Vagina (tissue), 2 donors: ENCODE data around the gene HDAC10. TPM values are rescaled to one million over a fixed set of nuclear protein-coding genes. Genes with fewer than 3 reads are reported as not detected.

Source experiments
- DNase-seq, 2 donors: peaks; one replicate each; pipeline ENCODE4 v3.0.0-alpha.2; 2017; ENCODE audit errors: extremely low spot score in 2 of 2
- H3K27ac ChIP-seq: fragments of 200-600 bp; sonication (generic); one replicate; pipeline ENCODE4 v1.5.1; 2019
- H3K27me3 ChIP-seq: fragments of 200-600 bp; sonication (generic); one replicate; pipeline ENCODE4 v1.5.1; 2019
- H3K36me3 ChIP-seq, 2 donors: fragments of 200-600 bp; sonication (generic); one replicate each; pipeline ENCODE4 v1.5.1; 2017 to 2019
- H3K4me1 ChIP-seq: fragments of 200-600 bp; sonication (generic); one replicate; pipeline ENCODE4 v1.5.1; 2019
- H3K4me3 ChIP-seq, 2 donors: fragments of 200-600 bp; sonication (generic); 1 replicate in 1 of 2; 2 replicates in 1 of 2; pipeline ENCODE4 v1.5.1; 2016 to 2019
- H3K9me3 ChIP-seq: fragments of 200-600 bp; sonication (generic); one replicate; pipeline ENCODE4 v1.5.1; 2019
- POLR2A ChIP-seq, 2 donors: fragments of 450-650 bp; IDR thresholded peaks; one replicate each; pipeline ENCODE4 v1.6.1; 2017; ENCODE audit warnings: antibody characterized with exemption in 2 of 2, mild to moderate bottlenecking in 2 of 2, moderate library complexity in 2 of 2
- POLR2AphosphoS5 ChIP-seq, 2 donors: sonication (generic); formaldehyde crosslinking; IDR thresholded peaks; one replicate each; pipeline ENCODE4 v1.9.0; 2017; ENCODE audit warnings: antibody characterized with exemption in 2 of 2, mild to moderate bottlenecking in 2 of 2, low read depth in 1 of 2; ENCODE audit not compliant: insufficient read depth in 1 of 2
- intact Hi-C: fragments of 100-400 bp; cut with DNase I; formaldehyde crosslinking; loops from one replicate; pipeline ENCODE4 v1.15.1; 2023
- total RNA-seq: library from RNA; depleted of rRNA; stranded (reverse); fragments of >200 nt; gene quantifications from one replicate; pipeline ENCODE4 v1.2.3, GENCODE V29; 2016
- TF ChIP-seq, protein P1 (sequence below), 3 experiments: fragments of 450-650 bp in 2 of 3; fragments of 200-600 bp in 1 of 3; sonication (generic) in 1 of 3; IDR thresholded peaks; one replicate each; pipeline ENCODE4 v1.5.1; 2017 to 2019; ENCODE audit warnings: antibody characterized with exemption in 3 of 3, mild to moderate bottlenecking in 2 of 3, moderate library complexity in 2 of 3

Gene HDAC10
- total RNA-seq, 1 donor from 2014 or later: 29.2 TPM

DNA sequence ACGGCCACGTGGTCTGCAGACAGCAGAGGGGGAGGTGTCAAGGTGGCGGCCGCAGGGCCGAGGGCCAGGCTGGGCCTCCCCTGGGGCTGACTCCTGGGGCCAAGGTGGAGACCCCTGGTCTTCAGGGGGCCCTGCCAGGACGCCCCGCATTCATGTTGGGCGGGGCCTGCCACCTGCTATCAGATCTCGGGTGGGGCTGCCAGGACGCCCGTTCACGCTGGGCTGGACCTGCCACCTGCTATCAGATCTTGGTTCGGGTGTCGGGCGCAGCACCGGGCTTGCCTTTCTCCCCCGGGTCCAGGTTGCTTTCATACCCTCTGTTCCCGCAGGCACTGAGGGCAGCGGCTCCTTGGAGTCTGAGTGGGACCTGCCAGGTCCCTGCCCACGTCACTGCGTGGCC, 35.2 kb upstream of the HDAC10 start:
- Histone ChIP-seq H3K9me3 (no peaks in the 10 kb centered on the region), H3K4me3 (no peak overlapping the region), H3K27me3 (no peaks in the 10 kb centered on the region), H3K27ac (no peak overlapping the region), H3K36me3 (peaks cover 4 to 82% of the 10 kb centered on the region in 2 donors), H3K4me1 (peaks cover 12% of the 10 kb centered on the region)
- no peak for DNase-seq
- TF ChIP-seq, protein P1, sequence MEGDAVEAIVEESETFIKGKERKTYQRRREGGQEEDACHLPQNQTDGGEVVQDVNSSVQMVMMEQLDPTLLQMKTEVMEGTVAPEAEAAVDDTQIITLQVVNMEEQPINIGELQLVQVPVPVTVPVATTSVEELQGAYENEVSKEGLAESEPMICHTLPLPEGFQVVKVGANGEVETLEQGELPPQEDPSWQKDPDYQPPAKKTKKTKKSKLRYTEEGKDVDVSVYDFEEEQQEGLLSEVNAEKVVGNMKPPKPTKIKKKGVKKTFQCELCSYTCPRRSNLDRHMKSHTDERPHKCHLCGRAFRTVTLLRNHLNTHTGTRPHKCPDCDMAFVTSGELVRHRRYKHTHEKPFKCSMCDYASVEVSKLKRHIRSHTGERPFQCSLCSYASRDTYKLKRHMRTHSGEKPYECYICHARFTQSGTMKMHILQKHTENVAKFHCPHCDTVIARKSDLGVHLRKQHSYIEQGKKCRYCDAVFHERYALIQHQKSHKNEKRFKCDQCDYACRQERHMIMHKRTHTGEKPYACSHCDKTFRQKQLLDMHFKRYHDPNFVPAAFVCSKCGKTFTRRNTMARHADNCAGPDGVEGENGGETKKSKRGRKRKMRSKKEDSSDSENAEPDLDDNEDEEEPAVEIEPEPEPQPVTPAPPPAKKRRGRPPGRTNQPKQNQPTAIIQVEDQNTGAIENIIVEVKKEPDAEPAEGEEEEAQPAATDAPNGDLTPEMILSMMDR (IDR thresholded peaks at IDR 0.05): no peak
- TF ChIP-seq POLR2A (IDR thresholded peaks at IDR 0.05): no peak
- TF ChIP-seq POLR2AphosphoS5 (IDR thresholded peaks at IDR 0.05; ENCODE audit: insufficient read depth in 1 of 2, low read depth in 1 of 2): no peak
- intact Hi-C loops: no loop called here

- TF ChIP-seq, protein P1 (IDR thresholded peaks at IDR 0.05): no peak
- TF ChIP-seq POLR2AphosphoS5 (IDR thresholded peaks at IDR 0.05; ENCODE audit: insufficient read depth in 1 of 2, low read depth in 1 of 2): no peak
- intact Hi-C loops: no loop called here
- H3K4me3 ChIP-seq: no peak overlapping the region
- H3K36me3 ChIP-seq: peaks cover 4 to 88% of the 10 kb centered on the region in 2 donors
- no peaks in the 10 kb centered on the region for H3K9me3 ChIP-seq
- no peak for DNase-seq
- no peaks in the 10 kb centered on the region for H3K27me3 ChIP-seq
- H3K27ac ChIP-seq: no peak overlapping the region
- peaks cover 12% of the 10 kb centered on the region for H3K4me1 ChIP-seq
Observed at GRCh38 chr22:50285568-50286229, 34.6 kb upstream of the HDAC10 start.

- TF ChIP-seq POLR2AphosphoS5 (IDR thresholded peaks at IDR 0.05; ENCODE audit: insufficient read depth in 1 of 2, low read depth in 1 of 2) (no peak), POLR2A (IDR thresholded peaks at IDR 0.05) (no peak)
- TF ChIP-seq, protein P1 (IDR thresholded peaks at IDR 0.05): no peak
- Histone ChIP-seq H3K4me3 (no peak overlapping the region), H3K27me3 (no peaks in the 10 kb centered on the region), H3K27ac (peak overlapping the region; percentile 18), H3K36me3 (peaks cover 4 to 90% of the 10 kb centered on the region in 2 donors), H3K9me3 (no peaks in the 10 kb centered on the region), H3K4me1 (peaks cover 12% of the 10 kb centered on the region)
- DNase-seq: no peak
- intact Hi-C loops: loop anchor here (5.0 kb wide), 1 partner anchor 58 kb away; the partner anchor contains the start of gene PPP6R2
Observed at GRCh38 chr22:50284479-50284878, 33.4 kb upstream of the HDAC10 start.

DNA sequence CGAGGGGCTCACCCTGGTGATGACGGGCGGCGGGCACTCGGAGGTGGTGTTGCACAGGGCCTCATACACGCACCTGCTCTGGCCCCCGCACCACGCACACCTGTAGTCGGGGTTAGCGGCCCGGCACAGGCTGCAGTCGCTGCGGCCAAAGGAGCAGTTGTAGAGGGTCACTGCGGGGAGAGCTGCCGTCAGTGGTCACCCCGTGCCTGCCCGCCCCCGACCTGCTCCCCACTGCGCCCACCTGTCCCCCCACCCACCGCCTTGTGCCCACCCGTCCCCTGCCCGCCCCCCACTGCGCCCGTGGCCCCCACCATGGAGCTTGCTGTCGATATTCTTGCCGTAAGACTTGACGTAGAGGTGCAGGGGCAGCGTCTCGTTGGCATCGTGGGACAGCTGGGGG, 32.8 kb upstream of the HDAC10 start:
- no peak for DNase-seq
- Histone ChIP-seq H3K27ac (no peak overlapping the region), H3K9me3 (no peaks in the 10 kb centered on the region), H3K4me1 (peaks cover 12% of the 10 kb centered on the region), H3K27me3 (no peaks in the 10 kb centered on the region), H3K36me3 (peaks cover 4 to 90% of the 10 kb centered on the region in 2 donors), H3K4me3 (no peak overlapping the region)
- intact Hi-C loops: loop anchor here (5.0 kb wide), 1 partner anchor 58 kb away; the partner anchor contains the start of gene PPP6R2
- TF ChIP-seq POLR2AphosphoS5 (IDR thresholded peaks at IDR 0.05; ENCODE audit: insufficient read depth in 1 of 2, low read depth in 1 of 2) (no peak), POLR2A (IDR thresholded peaks at IDR 0.05) (no peak)
- TF ChIP-seq, protein P1 (IDR thresholded peaks at IDR 0.05): no peak
